Dermis microvascular lymphatic vessel endothelial cell (primary cell): ENCODE data around the gene DGAT2. TPM values are rescaled to one million over a fixed set of nuclear protein-coding genes. Genes with fewer than 3 reads are reported as not detected.
"Not testable (repeated sequence)": the region's sequence is repeated elsewhere in the genome, so short reads cannot be mapped to it uniquely, and the experiment has no call there.

ENCODE experiments used
- DNase-seq, 2 donors: peaks; one replicate each; pipeline versions ENCODE4 v3.0.0 to v3.0.0-alpha.2; 2010; ENCODE audit warnings: low read depth in 2 of 2
- total RNA-seq: library from RNA; depleted of rRNA; stranded (reverse); fragments of >200 nt; gene quantifications from 2 replicates; pipeline ENCODE4 v1.2.1, GENCODE V29; 2014

Gene DGAT2, protein sequence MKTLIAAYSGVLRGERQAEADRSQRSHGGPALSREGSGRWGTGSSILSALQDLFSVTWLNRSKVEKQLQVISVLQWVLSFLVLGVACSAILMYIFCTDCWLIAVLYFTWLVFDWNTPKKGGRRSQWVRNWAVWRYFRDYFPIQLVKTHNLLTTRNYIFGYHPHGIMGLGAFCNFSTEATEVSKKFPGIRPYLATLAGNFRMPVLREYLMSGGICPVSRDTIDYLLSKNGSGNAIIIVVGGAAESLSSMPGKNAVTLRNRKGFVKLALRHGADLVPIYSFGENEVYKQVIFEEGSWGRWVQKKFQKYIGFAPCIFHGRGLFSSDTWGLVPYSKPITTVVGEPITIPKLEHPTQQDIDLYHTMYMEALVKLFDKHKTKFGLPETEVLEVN
- total RNA-seq, result 1.3 TPM in 2 replicates

DNA sequence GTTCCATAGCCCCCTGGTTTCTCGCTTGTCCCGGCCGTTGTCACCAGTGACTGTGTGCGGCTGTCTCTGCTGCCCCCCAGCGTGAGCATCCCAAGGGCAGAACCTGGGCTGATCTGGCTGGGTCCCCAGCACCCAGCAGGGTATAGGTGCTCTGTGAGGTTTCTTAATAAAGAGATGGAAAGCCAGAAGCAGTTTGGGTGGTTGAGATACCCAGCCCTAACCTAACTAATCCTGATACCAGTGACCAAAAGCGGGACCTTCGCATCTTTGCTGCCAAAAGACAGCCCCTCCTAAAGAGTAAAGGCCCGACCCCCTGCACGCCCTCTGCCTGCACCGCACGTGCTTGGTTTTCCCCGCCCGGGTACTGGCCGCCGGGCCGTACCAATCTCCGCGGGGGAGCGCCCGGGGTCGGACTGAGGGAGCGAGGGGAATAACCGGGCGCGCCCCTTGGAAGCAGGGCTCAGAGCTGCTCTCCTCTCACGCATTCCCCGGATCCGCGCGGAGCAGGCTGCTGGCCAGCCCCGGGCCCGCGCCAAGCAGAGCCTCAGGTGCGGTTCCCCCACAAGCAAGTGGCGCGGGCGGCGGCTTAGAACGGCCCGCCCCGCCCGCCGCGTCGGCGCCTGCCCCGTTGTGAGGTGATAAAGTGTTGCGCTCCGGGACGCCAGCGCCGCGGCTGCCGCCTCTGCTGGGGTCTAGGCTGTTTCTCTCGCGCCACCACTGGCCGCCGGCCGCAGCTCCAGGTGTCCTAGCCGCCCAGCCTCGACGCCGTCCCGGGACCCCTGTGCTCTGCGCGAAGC is at the start of gene DGAT2:
DGAT2 (plus strand) TSS at position 667 of the 797 bp plus-strand sequence. CDS start 214 bp downstream, outside the sequence.
- DNase-seq, result peak; percentile 48 to 83

DNA sequence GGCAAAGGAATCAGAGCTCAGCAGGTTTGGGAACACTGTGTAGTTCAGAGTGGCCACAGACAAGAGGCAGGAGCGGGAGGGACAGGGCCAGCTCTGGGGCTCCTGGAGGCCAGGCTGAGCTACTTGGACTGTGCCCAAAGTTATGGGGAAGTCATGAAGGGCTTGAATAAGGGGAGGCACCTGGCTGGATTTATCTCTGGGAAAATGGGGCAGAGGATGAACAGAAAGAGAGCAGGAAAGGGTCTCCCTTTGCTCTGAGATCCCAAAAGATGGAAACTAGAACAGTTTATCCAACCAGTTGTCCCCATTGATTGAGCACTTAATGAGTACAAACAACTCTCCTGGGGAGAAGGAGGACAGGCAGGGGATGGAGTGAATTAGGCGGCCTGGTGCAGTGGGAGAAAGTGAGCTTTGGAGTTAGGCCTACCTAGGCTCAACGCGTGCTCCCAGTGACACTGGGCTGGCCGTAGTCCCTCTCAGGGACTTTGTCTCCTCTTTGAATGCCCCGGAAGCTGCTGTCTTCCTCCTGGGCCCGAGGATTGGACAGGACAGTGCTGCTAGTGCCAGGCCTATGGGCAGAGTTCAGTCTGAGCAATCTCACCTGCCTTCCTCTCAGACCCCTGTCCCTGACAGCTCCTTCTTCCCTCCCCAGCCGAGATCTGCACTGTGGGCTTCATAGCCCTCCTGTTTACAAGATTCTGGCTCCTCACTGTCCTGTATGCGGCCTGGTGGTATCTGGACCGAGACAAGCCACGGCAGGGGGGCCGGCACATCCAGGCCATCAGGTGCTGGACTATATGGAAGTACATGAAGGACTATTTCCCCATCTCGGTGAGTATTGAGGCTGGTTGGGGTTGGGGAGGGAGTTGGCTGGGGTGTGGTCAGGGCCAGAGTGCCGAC is 49.0 kb upstream of the DGAT2 start:
- no peak for DNase-seq

DNA sequence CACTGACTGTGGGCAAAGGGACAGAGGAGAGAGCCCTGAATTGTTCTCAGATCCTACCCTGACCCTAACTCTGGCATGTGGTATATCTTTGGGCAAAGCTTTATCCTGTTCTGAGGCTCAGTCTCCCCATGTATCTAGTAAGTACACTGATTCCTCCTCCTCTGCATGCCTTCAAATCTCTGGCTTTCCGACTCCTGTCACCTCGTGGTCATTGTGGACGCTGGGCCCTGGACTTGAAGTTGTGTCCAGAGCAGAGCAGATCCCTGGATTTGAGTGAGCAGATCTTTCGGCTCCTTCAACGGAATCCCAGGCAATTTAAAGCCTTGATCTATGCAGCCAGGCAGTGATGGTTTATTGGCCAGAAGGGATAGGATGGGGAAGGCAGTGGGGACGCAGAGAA is 47.9 kb upstream of the DGAT2 start:
- DNase-seq, result no peak

DNA sequence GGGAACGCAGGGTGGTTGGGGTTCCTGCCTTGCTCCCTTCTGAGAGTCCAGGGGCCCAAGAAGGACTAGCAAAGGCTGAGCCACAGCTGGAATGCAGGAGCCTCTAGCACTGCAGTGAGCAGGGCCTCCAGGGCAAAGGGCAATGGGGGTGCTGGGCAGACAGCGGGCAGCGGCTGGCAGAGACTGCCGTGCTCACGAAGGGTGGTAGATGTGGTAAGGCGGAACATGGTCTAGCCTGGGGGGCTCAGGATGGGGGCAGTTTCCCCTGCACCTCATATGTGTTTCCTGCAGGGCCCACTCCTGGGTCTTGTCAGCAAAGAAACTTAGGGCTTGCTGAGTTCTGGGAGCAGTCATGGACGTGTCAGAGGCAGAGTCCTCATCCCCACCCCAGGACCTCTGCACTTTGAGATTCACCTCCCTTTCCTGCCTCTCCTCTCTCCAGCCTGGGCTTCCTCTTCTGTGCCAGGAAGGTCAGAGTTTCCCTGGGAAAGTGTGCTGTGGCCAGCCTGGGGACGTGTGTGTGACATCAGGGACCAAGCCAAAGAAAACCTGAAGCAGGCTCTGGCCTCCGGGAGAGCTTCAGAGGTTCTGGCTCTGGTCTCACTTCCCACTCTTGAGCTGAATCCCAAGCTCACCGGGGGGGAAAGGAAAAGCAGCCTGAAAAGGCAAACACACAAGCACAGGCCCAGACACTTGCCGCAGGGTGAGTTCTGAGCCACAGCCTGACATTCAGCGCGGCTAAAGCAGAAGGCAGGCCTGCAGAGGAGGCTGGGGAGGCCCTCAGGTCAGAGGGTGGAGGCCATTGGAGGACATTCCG is 46.5 kb upstream of the DGAT2 start:
- DNase-seq, result no peak

DNA sequence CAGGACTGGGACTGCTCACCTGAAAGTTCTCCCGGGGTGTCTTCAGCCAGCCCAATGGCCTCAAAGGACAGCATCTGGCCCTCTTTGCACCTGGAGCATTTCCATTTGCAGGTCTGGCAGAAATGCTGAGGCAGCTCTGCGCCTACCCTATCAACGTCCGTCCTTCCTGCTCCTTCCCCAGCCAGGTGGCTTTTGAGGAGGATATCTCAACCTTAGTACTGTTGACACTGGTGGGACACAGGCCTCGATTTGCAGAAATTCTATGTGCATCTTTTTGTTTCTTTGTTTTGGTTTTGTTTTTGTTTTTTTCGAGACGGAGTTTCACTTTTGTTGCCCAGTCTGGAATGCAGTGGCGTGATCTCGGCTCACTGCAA is 45.9 kb upstream of the DGAT2 start:
- DNase-seq, result no peak

DNA sequence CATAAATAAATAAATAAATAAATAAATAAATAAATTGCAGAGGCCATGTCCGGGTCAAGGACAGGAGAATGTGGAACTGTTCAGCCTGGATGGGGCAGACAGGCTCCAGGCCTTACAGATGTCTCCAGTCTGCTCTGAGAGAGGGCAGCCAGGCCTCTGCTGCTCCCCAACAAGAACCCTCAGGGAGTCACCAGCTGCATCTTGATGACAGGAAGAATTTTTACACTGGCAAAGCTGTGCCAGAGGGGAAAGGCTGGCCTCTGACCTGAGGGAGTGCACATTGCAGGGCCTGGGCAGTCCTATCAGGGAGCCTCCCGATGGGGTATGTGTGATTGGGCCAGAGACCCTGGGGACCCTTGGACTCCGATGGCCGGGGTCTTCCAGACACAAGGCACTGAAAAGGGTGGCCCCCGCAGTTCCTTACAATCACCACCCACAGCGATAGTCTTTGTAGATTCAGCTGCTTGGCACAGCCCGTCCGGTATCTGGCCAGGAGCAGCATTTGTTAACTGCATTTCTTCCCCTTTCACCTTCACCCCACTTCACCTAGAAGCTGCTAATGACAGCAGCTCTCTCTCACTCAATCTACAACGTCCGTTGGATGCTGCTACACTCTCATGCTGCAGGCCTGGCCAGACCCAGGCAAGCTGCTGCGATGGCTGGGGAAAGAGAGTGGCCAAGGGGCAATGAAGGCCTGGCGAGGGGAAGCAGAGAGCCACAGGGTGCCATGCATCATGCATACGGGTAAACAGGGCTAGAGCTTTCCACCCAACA is 42.8 kb upstream of the DGAT2 start:
- DNase-seq, result no peak

DNA sequence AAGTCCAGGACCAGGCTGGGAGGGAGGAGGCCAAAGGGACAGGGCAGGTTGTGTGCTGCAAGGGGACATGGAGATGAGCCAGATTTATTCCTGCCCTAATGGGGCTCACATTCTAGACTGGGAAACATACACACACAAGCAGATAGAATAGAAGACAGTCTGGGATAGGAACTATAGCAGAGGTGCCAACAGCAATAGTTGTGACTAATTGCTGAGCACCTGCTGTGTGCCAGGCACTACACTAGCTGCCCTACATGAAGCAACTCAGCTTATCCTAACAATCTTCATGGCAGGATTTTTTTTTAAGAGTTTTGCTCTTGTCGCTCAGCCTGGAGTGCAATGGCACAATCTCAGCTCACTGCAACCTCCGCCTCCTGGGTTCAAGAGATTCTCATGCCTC is 39.6 kb upstream of the DGAT2 start:
- no peak for DNase-seq

DNA sequence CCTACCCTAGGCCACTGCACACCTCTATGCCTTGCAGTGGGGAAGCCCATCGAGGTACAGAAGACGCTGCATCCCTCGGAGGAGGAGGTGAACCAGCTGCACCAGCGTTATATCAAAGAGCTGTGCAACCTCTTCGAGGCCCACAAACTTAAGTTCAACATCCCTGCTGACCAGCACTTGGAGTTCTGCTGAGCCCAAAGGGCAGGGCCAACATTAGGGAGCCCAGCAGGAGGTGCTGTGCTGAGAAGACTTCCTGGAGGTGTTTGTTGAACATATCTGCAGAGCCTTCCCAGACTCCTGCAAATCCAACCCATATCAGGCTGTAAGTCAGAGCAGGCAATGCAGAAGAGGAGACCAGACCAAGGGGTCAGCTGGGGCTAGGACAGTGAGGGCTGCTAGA is 37.5 kb upstream of the DGAT2 start:
- DNase-seq, result no peak

DNA sequence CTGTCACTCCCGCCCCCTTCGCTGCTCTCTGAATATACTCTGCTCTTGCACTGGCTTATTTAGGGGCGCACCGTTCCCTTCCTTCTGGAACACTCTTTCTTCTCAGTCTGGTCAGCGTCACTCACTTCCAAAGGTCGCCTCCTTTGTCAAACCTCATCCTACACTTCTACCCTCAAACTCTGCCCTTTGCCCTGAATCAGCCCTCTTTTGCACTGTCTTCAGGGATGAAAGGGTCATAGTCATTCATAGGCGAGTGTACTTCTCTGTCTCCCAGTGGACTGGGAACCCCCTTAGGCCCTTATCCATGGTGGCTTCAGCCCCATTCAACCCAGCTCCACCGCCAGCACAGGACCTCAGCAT is 35.5 kb upstream of the DGAT2 start:
- DNase-seq, result no peak

DNA sequence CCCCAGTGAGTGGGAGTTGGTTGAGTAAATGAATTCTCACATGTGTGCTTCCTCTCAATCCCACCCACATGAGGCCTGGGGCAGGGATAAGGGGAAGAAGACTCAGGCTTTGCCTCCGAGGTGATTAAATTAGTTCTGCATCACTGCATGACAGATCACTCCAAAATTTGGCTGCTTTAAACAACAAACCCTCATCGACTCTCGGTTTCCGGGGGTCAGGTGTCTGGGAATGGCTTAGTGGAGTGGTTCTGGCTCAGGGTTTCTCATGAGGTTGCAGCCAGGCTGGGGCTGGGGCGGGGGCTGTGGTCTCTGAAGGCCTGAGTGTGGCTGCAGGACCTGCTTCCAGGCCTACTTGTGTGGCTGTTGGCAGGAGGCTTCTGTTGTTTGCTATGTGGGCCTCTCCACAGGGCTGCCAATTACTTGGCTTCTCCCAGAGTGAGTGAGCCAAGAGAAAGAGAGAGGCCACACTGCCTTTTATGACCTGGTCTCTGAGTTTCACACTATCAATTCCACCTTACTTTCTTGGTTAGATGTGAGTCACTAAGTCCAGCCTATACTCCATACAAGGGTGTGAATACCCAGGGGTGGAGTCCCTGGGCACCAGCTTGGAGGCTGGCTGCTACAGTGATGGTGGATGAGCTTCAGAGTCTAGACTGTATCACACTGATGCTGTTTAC is 35.0 kb upstream of the DGAT2 start:
- DNase-seq, result no peak

DNA sequence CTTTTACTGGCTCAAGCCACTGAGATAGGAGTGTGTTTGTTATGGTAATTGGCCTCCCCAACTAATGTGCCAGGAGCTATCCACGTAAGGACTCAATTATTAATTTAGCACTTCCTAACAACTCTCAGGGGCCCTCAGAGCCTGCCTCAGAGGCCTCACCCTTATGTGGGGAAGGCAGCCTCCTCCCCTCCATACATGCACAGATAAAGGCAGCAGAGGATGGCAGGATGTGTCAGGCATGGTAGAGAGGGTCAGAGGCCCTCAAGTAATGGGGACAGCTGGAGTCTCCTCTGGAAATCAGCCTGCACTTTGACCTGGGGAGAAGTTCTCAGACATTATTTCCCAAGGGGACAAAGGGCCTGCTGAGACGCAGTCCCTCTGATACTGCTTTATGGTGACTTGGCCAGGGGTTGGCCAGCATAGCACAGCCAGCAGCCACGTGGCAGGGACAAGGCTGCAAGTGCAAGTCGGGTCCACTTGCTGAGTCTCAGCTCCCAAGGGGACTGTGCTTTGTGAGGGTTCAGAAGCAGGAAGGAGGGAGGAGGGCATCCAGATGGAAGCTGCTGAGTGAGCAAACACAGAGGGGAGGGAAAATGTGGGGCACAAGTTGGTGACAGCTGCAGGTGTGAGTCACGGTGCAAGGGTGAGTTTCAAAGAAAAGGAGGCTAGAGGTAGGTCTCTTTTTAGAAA is 33.9 kb upstream of the DGAT2 start:
- no peak for DNase-seq

DNA sequence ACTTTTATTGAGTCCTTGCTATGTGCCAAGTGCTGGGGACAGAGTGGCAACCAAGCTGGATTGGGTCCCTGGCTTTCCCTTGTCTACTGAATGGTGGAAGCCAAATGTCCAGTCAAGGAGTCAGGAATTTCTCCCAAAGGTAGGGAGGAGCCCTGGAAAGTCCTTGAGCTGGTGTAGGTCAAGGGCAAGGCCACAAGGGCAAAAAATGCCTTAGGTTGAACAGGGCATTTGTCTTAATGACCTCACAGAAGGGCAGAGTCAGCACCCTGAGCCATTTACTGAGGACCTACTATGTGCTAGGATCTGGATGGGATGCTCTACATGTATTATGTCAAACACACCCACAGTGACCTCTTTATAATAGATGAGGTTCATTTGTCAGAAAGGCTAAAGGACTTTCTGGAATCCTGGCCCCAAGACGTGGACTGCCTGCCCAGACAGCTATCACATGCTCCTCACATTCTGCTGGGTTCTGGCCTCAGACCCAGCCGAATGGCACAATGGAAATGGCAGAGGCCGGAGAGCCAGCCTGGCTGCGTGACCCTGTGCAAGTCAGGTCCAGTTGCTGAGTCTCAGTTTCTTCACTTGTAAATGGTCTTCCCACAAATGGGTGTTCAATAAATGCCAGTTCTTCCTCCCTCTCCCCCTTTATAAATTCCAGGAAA is 33.3 kb upstream of the DGAT2 start:
- no peak for DNase-seq

DNA sequence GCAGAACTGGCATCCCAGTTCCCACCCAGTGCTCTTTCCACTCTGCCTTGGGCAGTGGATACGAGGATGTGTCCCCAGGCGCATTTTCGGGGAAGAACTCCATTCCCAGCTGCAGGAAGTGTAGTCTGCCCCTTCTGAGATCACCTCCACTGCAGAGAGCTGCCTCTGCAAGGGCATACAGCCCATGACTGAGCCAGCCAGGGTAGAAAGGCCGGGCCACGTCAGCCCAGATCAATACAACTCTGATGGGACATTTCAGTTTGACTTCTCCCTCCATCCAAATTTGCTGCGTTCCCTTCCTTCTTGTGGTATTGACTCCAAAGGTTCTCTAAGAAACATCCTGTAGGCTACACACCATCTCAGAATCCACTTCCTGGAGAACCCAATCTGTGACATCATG is 31.3 kb upstream of the DGAT2 start:
- no peak for DNase-seq

DNA sequence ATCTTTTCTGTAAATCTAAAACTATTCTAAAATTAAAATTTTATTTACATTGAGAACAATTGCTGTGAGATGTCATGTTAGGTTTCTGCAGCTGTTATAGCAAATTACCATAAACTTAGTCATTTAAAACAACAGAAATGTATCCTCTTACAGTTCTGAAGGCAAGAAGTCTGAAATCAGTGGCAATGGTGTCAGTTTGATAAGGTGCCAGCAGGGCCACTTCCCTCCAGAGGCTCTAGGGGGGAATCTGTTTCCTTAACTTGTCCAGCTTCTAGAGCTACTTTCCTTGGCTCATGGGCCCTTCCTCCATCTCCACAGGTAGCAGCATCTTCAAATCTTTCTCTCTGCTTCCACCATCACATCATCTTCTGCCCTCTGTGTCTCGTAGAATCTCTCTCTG is 27.9 kb upstream of the DGAT2 start:
- DNase-seq, result no peak

DNA sequence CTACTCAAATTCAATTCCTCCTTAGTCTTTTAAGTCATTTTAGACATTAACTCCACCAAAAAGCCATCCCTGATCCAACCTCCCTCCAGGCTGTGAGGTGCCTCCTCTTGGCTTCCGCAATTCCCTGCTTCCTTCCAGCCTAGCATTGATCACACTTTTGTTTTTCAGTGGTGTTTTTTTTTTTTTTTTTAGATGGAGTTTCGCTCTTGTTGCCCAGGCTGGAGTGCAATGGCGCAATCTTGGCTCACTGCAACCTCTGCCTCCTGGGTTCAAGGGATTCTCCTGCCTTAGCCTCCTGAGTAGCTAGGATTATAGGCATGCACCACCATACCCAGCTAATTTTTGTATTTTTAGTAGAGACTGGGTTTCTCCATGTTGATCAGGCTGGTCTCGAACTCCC is 25.4 kb upstream of the DGAT2 start:
- not testable (repeated sequence) for DNase-seq

DNA sequence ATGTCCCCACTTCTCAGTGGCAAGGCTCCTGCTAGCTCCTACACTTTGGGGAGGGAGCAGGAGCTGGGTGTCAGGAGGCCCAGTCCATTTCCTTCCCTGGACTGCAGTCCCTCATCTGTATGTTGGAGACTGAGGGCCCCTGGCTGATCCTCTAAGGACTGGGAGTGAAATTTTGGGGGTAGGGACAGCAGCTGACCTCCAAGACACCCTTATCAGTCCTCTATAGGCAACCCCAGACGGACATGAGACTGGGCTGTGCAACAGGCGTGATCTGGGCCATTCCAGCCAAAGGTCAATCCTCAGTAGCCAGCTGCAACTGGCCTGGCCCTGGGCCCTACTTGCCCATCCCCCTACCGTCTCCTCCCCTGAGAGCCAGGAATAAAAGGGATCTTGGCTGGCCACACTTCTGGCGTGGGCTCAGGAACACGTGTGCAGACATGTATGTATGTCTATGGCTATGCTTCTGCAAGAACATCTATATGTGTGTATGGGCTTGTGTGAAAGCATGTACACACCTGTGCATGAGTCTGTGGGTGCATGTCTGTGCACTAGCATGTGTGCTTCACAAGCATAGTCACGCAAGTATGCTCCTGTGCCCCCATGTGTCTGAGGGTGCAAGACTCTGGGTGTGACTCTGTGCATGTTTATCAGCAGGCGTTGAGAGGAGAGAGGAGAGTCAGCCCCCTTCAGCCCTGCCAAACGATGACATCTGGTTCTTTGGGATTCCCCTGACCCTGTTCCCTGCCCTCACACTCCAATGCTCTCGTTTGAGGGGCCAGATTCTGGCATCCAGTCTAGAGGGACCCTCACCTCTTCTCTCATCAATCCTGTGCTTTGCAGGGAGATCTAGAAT is 24.6 kb upstream of the DGAT2 start:
- no peak for DNase-seq

DNA sequence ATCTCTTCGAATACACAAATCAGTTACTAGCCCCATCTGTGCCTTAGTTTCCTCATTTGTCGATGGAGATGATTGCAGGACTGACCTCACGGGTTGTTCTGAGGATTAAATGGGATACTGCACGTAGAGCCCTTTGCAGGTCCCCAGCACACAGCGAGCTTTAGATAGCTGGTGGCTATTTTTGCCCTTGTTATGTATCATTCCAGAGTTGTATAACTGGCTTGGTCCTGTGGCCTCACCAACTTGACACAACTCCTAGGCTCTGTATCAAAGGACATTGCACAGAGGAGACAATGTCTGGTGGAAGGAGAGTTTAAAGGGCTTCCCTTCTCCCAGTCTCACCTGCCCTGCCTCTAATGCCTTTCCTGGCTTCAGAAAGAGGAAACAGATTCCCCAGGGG is 22.8 kb upstream of the DGAT2 start:
- DNase-seq, result no peak
